ENCODE measurements around the gene FAN1.
A peak's percentile ranks its signal among the peaks of the same experiment; 100 is the strongest.

The FAN1 gene

DNA sequence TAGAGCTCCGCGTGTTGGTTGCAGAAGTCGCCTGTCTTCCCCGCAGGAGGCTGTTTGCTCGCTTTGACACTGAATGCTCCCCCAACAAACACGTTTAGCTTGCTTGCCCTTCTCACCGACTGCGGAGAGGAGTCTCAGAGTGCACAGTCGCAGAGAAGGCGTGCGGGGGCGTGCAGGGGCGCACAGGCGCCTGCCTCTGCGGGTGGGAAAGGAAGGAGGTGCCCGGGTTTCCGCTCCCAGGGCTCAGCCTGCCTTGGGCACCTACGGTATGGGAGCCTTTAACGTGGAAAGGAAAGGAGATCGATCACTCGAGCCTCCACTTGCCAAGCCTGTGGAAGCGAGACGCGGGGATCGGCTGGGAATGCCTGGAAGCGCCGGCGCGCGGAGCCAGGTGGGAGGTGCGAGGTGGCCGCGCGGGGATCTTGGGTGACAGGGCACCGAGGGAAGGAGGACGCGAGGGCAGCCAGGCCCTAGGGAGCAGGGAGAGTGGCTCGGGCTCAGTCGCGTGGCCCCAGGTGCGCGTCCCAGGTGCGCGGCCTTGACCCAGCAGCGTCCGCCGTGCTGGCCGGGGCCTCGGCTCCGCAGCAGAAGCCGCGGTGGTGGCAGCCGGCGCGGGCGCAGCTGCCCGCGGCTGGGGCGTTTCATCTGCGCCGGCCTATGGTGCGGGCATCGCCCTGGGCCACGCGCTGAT, at the start of gene FAN1:
Gene FAN1 (plus strand): TSS at position 419 of the 691 bp plus-strand sequence. CDS start 749 bp downstream, outside the sequence.
- TF ChIP-seq, protein P1, sequence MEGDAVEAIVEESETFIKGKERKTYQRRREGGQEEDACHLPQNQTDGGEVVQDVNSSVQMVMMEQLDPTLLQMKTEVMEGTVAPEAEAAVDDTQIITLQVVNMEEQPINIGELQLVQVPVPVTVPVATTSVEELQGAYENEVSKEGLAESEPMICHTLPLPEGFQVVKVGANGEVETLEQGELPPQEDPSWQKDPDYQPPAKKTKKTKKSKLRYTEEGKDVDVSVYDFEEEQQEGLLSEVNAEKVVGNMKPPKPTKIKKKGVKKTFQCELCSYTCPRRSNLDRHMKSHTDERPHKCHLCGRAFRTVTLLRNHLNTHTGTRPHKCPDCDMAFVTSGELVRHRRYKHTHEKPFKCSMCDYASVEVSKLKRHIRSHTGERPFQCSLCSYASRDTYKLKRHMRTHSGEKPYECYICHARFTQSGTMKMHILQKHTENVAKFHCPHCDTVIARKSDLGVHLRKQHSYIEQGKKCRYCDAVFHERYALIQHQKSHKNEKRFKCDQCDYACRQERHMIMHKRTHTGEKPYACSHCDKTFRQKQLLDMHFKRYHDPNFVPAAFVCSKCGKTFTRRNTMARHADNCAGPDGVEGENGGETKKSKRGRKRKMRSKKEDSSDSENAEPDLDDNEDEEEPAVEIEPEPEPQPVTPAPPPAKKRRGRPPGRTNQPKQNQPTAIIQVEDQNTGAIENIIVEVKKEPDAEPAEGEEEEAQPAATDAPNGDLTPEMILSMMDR (conservative IDR thresholded peaks at IDR 0.05; ENCODE audit: low read depth, low read length): no peak
- H3K4me3 ChIP-seq (ENCODE audit: low read depth, low read length): peak within 1 kb of the TSS; percentile 97
- peak; percentile 84 for DNase-seq (ENCODE audit: low read depth)

DNA sequence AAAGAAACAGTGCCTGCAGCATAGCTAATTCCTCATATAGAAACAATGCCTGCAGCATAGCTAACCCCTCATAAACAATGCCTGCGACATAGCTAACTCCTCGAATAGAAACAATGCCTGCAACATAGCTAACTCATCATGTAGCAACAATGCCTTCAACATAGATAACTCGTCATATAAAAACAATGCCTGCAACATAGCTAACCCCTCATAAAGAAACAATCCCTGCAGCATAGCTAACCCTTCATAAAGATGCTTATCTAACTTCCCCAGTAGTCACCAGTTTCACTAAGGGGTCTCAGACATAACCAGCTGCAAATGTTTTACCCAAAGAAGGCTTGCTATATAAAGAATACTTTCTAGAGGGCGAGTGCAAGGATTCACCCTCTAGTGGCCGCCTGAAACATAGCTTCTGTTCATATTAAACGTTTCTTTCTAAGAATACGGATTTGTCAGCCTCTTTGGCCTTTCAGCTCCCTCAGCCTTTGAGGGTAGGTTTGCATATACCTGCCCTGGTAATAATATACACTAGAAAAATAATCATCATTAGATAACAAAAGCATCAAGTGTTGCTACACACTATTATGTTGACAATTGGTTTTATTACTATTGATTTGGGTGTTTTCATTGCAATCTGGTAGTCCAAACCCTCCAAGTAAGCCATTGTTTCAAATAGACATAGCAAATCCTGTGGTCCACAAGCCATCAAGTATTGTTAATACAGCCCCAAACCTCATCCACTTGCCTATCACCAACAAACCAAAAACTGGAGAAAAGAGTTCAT, 44.4 kb upstream of the FAN1 start:
- no peak overlapping the region for H3K4me3 ChIP-seq (ENCODE audit: low read depth, low read length)
- DNase-seq (ENCODE audit: low read depth): peak; percentile 65
- TF ChIP-seq, protein P1 (conservative IDR thresholded peaks at IDR 0.05; ENCODE audit: low read depth, low read length): peak; percentile 78

DNA sequence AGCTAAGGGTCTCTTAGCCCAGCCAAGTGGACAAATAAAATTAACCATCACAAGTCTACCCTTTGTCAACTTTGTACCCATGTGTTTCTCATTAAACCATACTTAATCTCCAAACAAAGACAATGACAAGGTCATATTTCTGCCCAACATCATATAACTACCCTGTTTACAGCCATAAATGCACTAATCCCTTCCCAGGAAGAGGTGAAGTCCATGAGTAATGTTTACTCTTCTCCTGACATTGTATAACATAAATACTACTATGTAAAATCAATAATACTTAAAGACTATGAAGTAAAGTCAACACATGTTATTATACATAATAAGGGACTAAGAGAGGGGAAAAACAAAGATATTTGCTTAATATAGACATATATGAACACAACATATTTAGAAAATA, 38.5 kb upstream of the FAN1 start:
- TF ChIP-seq, protein P1 (conservative IDR thresholded peaks at IDR 0.05; ENCODE audit: low read depth, low read length): no peak
- no peak overlapping the region for H3K4me3 ChIP-seq (ENCODE audit: low read depth, low read length)
- DNase-seq (ENCODE audit: low read depth): no peak

DNA sequence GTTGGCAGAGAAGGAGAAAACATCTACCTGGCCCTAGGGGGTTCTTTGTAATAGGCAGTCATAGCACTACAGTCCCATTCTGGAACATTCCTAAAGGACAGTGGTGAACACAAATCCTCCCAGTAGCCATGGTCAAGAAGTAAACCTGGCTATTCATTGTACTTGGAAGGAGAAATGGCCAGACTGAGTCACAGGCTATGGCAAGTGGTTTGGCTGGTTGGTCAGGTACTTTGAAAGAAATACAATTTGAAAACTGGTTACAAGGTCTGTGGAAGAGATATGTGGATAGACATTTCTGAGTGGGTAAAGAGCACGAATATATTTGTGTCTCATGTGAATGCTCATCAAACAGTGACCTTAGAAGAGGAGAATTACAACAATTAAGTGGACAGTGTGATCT, 33.0 kb upstream of the FAN1 start:
- TF ChIP-seq, protein P1 (conservative IDR thresholded peaks at IDR 0.05; ENCODE audit: low read depth, low read length): no peak
- DNase-seq (ENCODE audit: low read depth): no peak

DNA sequence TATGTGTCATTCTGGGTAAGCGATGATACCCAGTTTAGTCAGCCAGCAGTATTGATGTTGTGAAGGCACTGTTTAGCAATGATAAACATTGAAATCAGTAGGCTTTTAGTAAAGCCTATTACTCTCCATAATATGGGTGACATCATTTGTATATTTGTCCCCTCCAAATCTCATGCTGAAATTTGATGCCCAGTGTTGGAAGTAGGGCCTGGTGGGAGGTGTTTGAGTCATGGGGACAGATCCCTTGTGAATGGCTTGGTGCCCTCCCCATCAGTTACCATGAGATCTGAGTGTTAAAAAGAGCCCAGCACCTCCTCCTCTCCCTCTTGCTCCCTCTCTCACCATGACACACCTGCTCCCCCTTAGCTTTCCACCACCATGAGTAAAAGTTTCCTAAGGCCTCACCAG, 31.4 kb upstream of the FAN1 start:
- peak; percentile 15 for DNase-seq (ENCODE audit: low read depth)
- TF ChIP-seq, protein P1 (conservative IDR thresholded peaks at IDR 0.05; ENCODE audit: low read depth, low read length): no peak
- no peak overlapping the region for H3K4me3 ChIP-seq (ENCODE audit: low read depth, low read length)

More for the DNA sequence above, 33.0 kb upstream of the FAN1 start:
- no peak overlapping the region for H3K4me3 ChIP-seq (ENCODE audit: low read depth, low read length)

DNA sequence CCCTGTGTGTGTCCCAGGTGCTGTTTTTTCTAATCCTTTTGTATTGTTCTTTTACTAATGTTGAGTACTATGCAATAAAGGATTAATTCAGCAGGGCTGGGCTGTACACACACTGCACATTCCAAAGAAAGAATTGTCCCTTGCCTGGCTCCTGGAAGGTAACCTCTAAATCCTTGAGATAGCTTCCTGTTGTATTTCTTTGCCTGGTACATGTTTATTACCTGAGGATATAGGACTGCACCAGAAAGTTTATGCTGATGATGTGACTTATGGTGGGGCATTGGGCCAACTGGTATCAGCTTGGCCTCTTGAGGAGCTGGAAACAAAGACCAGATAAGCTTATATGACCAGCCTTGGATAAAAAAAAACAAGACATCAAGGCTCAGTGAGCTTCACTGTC, 26.6 kb upstream of the FAN1 start:
- H3K4me3 ChIP-seq (ENCODE audit: low read depth, low read length): no peak overlapping the region
- TF ChIP-seq, protein P1 (conservative IDR thresholded peaks at IDR 0.05; ENCODE audit: low read depth, low read length): no peak
- no peak for DNase-seq (ENCODE audit: low read depth)

All from choroid plexus epithelial cell (primary cell).